ENCODE data around the gene DPT. TPM values are rescaled to one million over a fixed set of nuclear protein-coding genes. Genes with fewer than 3 reads are reported as not detected.

Gene DPT
- total RNA-seq, 1 experiment from 2014 or later, result not detected

DNA sequence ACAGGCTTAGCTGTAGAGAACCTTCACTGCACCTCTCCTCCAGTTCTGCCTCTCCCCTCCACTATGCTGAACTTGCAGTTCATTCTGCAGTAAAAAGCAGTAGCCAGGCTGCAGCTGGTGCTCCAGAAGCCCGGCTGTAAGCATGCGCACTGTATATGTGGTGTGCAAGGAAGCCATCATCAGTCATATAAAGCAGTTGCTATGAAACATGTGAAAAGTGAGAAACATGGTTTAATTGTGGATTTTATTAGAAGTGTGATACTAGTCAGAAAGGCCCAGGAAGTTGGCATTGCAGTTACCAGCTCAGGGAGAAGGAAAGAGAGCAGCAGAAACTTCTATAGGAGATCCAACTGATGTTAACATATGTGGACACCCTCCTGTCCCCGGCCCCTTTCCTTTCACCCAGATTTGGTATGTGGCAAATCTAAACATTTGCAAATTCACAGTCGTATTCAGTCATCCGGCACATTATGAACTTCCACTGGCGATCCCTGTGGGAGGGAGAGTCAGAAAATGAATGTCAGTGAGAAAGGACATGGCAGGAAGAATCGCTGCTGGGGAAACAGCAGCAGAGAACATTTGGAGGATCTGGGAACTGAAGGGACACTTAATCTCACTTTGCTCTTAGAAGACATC is 32.8 kb downstream of the DPT start:
- Histone ChIP-seq H3K27ac (ENCODE audit: low read depth, low read length) (no peak overlapping the region), H3K9ac (ENCODE audit: low read length) (no peak overlapping the region), H2AFZ (ENCODE audit: low read depth, low read length, poor library complexity, severe bottlenecking) (no peak overlapping the region), H3K36me3 (ENCODE audit: control insufficient read depth in 1 of 2, insufficient read depth in 2 of 2, low read length in 2 of 2) (no peaks in the 10 kb centered on the region), H3K27me3 (ENCODE audit: insufficient read depth, low read length) (no peaks in the 10 kb centered on the region), H3K9me2 (ENCODE audit: insufficient read depth) (no peaks in the 10 kb centered on the region), H3K4me2 (ENCODE audit: low read length) (no peak overlapping the region), H3K4me1 (ENCODE audit: control insufficient read depth in 1 of 2, insufficient read depth in 2 of 2, low read length in 2 of 2) (no peaks in the 10 kb centered on the region), H4K20me1 (ENCODE audit: insufficient read depth) (no peaks in the 10 kb centered on the region), H3K4me3 (replicated peaks in 1 of 2; ENCODE audit: low read depth in 1 of 2, low read length in 2 of 2) (no peak overlapping the region), H3K79me2 (ENCODE audit: insufficient read depth, low read length) (no peaks in the 10 kb centered on the region), H3K9me3 (ENCODE audit: control insufficient read depth in 1 of 2, insufficient read depth in 1 of 2, low read depth in 1 of 2, low read length in 2 of 2) (no peaks in the 10 kb centered on the region)
- RAD21 ChIA-PET (ENCODE audit: low non-redundant PET in 1 of 2, low total read pairs in 2 of 2, uncharacterized antibody in 2 of 2, unreplicated experiment in 2 of 2), result no interaction called here
- no peak for ATAC-seq
- CTCF ChIA-PET, result no interaction called here
- TF ChIP-seq JUND (IDR thresholded peaks at IDR 0.05) (no peak), FOSL1 (IDR thresholded peaks at IDR 0.05; ENCODE audit: low read depth) (no peak), YY1 (IDR thresholded peaks at IDR 0.05; ENCODE audit: extremely low read depth, insufficient replicate concordance, low read depth, low read length) (no peak), SIN3A (IDR thresholded peaks at IDR 0.05; ENCODE audit: low read depth) (no peak), EZH2phosphoT487 (IDR thresholded peaks at IDR 0.05; ENCODE audit: borderline replicate concordance) (no peak), SRF (IDR thresholded peaks at IDR 0.05; ENCODE audit: low read depth) (no peak), ELF1 (IDR thresholded peaks at IDR 0.05; ENCODE audit: borderline replicate concordance, low read depth) (no peak), POLR2A (IDR thresholded peaks at IDR 0.05; ENCODE audit: borderline replicate concordance, extremely low read depth, insufficient read depth, insufficient read length) (no peak), CEBPB (IDR thresholded peaks at IDR 0.05; ENCODE audit: low read depth) (no peak), RAD21 (IDR thresholded peaks at IDR 0.05; ENCODE audit: low read depth) (no peak), POLR2AphosphoS5 (IDR thresholded peaks at IDR 0.05; ENCODE audit: low read depth, low read length) (no peak), EGR1 (IDR thresholded peaks at IDR 0.05; ENCODE audit: low read depth) (no peak), ZFX (IDR thresholded peaks at IDR 0.05) (no peak), EZH2 (IDR thresholded peaks at IDR 0.05) (no peak), CBX3 (IDR thresholded peaks at IDR 0.05; ENCODE audit: low read depth) (no peak)
- TF ChIP-seq, protein P1, sequence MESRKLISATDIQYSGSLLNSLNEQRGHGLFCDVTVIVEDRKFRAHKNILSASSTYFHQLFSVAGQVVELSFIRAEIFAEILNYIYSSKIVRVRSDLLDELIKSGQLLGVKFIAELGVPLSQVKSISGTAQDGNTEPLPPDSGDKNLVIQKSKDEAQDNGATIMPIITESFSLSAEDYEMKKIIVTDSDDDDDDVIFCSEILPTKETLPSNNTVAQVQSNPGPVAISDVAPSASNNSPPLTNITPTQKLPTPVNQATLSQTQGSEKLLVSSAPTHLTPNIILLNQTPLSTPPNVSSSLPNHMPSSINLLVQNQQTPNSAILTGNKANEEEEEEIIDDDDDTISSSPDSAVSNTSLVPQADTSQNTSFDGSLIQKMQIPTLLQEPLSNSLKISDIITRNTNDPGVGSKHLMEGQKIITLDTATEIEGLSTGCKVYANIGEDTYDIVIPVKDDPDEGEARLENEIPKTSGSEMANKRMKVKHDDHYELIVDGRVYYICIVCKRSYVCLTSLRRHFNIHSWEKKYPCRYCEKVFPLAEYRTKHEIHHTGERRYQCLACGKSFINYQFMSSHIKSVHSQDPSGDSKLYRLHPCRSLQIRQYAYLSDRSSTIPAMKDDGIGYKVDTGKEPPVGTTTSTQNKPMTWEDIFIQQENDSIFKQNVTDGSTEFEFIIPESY (IDR thresholded peaks at IDR 0.05; ENCODE audit: extremely low read depth, insufficient replicate concordance, low read length), result no peak
- TF ChIP-seq, protein P2, sequence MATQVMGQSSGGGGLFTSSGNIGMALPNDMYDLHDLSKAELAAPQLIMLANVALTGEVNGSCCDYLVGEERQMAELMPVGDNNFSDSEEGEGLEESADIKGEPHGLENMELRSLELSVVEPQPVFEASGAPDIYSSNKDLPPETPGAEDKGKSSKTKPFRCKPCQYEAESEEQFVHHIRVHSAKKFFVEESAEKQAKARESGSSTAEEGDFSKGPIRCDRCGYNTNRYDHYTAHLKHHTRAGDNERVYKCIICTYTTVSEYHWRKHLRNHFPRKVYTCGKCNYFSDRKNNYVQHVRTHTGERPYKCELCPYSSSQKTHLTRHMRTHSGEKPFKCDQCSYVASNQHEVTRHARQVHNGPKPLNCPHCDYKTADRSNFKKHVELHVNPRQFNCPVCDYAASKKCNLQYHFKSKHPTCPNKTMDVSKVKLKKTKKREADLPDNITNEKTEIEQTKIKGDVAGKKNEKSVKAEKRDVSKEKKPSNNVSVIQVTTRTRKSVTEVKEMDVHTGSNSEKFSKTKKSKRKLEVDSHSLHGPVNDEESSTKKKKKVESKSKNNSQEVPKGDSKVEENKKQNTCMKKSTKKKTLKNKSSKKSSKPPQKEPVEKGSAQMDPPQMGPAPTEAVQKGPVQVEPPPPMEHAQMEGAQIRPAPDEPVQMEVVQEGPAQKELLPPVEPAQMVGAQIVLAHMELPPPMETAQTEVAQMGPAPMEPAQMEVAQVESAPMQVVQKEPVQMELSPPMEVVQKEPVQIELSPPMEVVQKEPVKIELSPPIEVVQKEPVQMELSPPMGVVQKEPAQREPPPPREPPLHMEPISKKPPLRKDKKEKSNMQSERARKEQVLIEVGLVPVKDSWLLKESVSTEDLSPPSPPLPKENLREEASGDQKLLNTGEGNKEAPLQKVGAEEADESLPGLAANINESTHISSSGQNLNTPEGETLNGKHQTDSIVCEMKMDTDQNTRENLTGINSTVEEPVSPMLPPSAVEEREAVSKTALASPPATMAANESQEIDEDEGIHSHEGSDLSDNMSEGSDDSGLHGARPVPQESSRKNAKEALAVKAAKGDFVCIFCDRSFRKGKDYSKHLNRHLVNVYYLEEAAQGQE (IDR thresholded peaks at IDR 0.05; ENCODE audit: low read depth), result no peak
- TF ChIP-seq, protein P3, sequence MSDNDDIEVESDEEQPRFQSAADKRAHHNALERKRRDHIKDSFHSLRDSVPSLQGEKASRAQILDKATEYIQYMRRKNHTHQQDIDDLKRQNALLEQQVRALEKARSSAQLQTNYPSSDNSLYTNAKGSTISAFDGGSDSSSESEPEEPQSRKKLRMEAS (IDR thresholded peaks at IDR 0.05), result no peak
- TF ChIP-seq, protein P4, sequence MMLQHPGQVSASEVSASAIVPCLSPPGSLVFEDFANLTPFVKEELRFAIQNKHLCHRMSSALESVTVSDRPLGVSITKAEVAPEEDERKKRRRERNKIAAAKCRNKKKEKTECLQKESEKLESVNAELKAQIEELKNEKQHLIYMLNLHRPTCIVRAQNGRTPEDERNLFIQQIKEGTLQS (IDR thresholded peaks at IDR 0.05), result no peak
- TF ChIP-seq, protein P5, sequence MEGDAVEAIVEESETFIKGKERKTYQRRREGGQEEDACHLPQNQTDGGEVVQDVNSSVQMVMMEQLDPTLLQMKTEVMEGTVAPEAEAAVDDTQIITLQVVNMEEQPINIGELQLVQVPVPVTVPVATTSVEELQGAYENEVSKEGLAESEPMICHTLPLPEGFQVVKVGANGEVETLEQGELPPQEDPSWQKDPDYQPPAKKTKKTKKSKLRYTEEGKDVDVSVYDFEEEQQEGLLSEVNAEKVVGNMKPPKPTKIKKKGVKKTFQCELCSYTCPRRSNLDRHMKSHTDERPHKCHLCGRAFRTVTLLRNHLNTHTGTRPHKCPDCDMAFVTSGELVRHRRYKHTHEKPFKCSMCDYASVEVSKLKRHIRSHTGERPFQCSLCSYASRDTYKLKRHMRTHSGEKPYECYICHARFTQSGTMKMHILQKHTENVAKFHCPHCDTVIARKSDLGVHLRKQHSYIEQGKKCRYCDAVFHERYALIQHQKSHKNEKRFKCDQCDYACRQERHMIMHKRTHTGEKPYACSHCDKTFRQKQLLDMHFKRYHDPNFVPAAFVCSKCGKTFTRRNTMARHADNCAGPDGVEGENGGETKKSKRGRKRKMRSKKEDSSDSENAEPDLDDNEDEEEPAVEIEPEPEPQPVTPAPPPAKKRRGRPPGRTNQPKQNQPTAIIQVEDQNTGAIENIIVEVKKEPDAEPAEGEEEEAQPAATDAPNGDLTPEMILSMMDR (IDR thresholded peaks at IDR 0.05 in 2 of 3, conservative IDR thresholded peaks at IDR 0.05 in 1 of 3; ENCODE audit: borderline replicate concordance in 1 of 3, insufficient read depth in 1 of 3, low read depth in 2 of 3, low read length in 2 of 3), result no peak
- POLR2A ChIA-PET, result no interaction called here
- no peak for DNase-seq (ENCODE audit: low read depth, low spot score)
- intact Hi-C loops (cut with micrococcal nuclease), result no loop called here
- no TSS peak for BruUV-seq (replicated peaks)

All from HCT116 (cell line).